Ectodermal cell (in vitro differentiated cells): ENCODE measurements around the gene PPFIBP1.

Experiments used
- H3K27ac ChIP-seq: 2 replicates; pipeline ENCODE4 v1.7.0; 2013; ENCODE audit warnings: mild to moderate bottlenecking, low read depth, low read length; ENCODE audit not compliant: insufficient read depth, poor library complexity, severe bottlenecking
- H3K27me3 ChIP-seq: 2 replicates; pipeline ENCODE4 v1.7.0; 2013; ENCODE audit warnings: mild to moderate bottlenecking, low read length; ENCODE audit not compliant: insufficient read depth, control insufficient read depth, poor library complexity, severe bottlenecking
- H3K36me3 ChIP-seq: one replicate; pipeline ENCODE4 v1.7.0; 2013; ENCODE audit warnings: low read length; ENCODE audit not compliant: control insufficient read depth, insufficient read depth
- H3K4me1 ChIP-seq: one replicate; pipeline ENCODE4 v1.7.0; 2013; ENCODE audit warnings: low read length; ENCODE audit not compliant: control insufficient read depth, insufficient read depth
- H3K4me3 ChIP-seq: 2 replicates; pipeline ENCODE4 v1.7.0; 2013; ENCODE audit warnings: low read depth, low read length, control low read depth; ENCODE audit not compliant: insufficient read depth
- H3K9me3 ChIP-seq: 2 replicates; pipeline ENCODE4 v1.7.0; 2013; ENCODE audit warnings: mild to moderate bottlenecking, low read length, moderate library complexity; ENCODE audit not compliant: control insufficient read depth
- WGBS, 2 experiments: methylation state at CpG; one replicate each; pipeline ENCODE4 v1.1.7; 2013; ENCODE audit warnings: missing lambda C conversion rate in 2 of 2; 5-methylcytosine and 5-hydroxymethylcytosine counted together

PPFIBP1 gene

GRCh38 chr12:27560126-27560525 lies 36.1 kb downstream of the PPFIBP1 start:
- 90 to 96% methylated on average over 2 of the region's 2 CpGs for WGBS, 2 experiments
- H3K27ac ChIP-seq = no peak overlapping the region

GRCh38 chr12:27561535-27562350 lies 37.7 kb downstream of the PPFIBP1 start:
- 87 to 92% methylated on average over 5 of the region's 6 CpGs for WGBS, 2 experiments
- no peaks in the 10 kb centered on the region for H3K27me3 ChIP-seq
- no peaks in the 10 kb centered on the region for H3K36me3 ChIP-seq
- H3K4me3 ChIP-seq = no peak overlapping the region
- no peak overlapping the region for H3K27ac ChIP-seq
- H3K4me1 ChIP-seq = peaks cover 6% of the 10 kb centered on the region
- H3K9me3 ChIP-seq = no peaks in the 10 kb centered on the region

More at GRCh38 chr12:27560126-27560525, 36.1 kb downstream of the PPFIBP1 start:
- Histone ChIP-seq H3K4me3 (no peak overlapping the region), H3K36me3 (no peaks in the 10 kb centered on the region), H3K9me3 (no peaks in the 10 kb centered on the region), H3K27me3 (no peaks in the 10 kb centered on the region), H3K4me1 (peaks cover 6% of the 10 kb centered on the region)

- no peaks in the 10 kb centered on the region for H3K27me3 ChIP-seq
- 67 to 68% methylated on average over 9 of the region's 9 CpGs for WGBS, 2 experiments
- H3K27ac ChIP-seq = peak overlapping the region; percentile 50
These were observed 40.7 kb downstream of the PPFIBP1 start for GRCh38 chr12:27564612-27565213.

GRCh38 chr12:27566159-27566558 lies 42.2 kb downstream of the PPFIBP1 start:
- WGBS, 2 experiments = 91 to 94% methylated on average over 2 of the region's 2 CpGs

More at GRCh38 chr12:27564612-27565213, 40.7 kb downstream of the PPFIBP1 start:
- Histone ChIP-seq H3K9me3 (no peaks in the 10 kb centered on the region), H3K36me3 (no peaks in the 10 kb centered on the region), H3K4me3 (no peak overlapping the region), H3K4me1 (peaks cover 6% of the 10 kb centered on the region)

GRCh38 chr12:27566626-27567025 lies 42.6 kb downstream of the PPFIBP1 start:
- H3K4me3 ChIP-seq = no peak overlapping the region
- H3K9me3 ChIP-seq = no peaks in the 10 kb centered on the region
- H3K27ac ChIP-seq = no peak overlapping the region
- 81 to 95% methylated on average over 2 of the region's 2 CpGs for WGBS, 2 experiments
- H3K36me3 ChIP-seq = no peaks in the 10 kb centered on the region
- no peaks in the 10 kb centered on the region for H3K27me3 ChIP-seq
- peaks cover 6% of the 10 kb centered on the region for H3K4me1 ChIP-seq

More at GRCh38 chr12:27566159-27566558, 42.2 kb downstream of the PPFIBP1 start:
- Histone ChIP-seq H3K4me3 (no peak overlapping the region), H3K4me1 (peaks cover 6% of the 10 kb centered on the region), H3K9me3 (no peaks in the 10 kb centered on the region), H3K36me3 (no peaks in the 10 kb centered on the region), H3K27me3 (no peaks in the 10 kb centered on the region), H3K27ac (no peak overlapping the region)

GRCh38 chr12:27571463-27571862 lies 47.5 kb downstream of the PPFIBP1 start:
- Histone ChIP-seq H3K27me3 (no peaks in the 10 kb centered on the region), H3K4me3 (no peak overlapping the region), H3K36me3 (no peaks in the 10 kb centered on the region), H3K27ac (no peak overlapping the region), H3K4me1 (no peaks in the 10 kb centered on the region), H3K9me3 (no peaks in the 10 kb centered on the region)
- WGBS, 2 experiments = 100% methylated on average over 1 of the region's 1 CpG; no CpG with 5 or more reads in 1 of the 2 experiments

GRCh38 chr12:27572486-27573255 lies 48.7 kb downstream of the PPFIBP1 start:
- no peaks in the 10 kb centered on the region for H3K9me3 ChIP-seq
- no peaks in the 10 kb centered on the region for H3K36me3 ChIP-seq
- no peak overlapping the region for H3K27ac ChIP-seq
- H3K4me1 ChIP-seq = no peaks in the 10 kb centered on the region
- 97 to 100% methylated on average over 1 to 2 of the region's 2 CpGs for WGBS, 2 experiments
- no peaks in the 10 kb centered on the region for H3K27me3 ChIP-seq
- no peak overlapping the region for H3K4me3 ChIP-seq

GRCh38 chr12:27573972-27574371 lies 50.0 kb downstream of the PPFIBP1 start:
- Histone ChIP-seq H3K36me3 (no peaks in the 10 kb centered on the region), H3K9me3 (no peaks in the 10 kb centered on the region), H3K4me3 (no peak overlapping the region), H3K27me3 (no peaks in the 10 kb centered on the region), H3K27ac (no peak overlapping the region), H3K4me1 (no peaks in the 10 kb centered on the region)
- WGBS, 2 experiments = 83 to 90% methylated on average over 2 to 3 of the region's 3 CpGs

GRCh38 chr12:27575090-27575761 lies 51.2 kb downstream of the PPFIBP1 start:
- H3K9me3 ChIP-seq = no peaks in the 10 kb centered on the region
- no peak overlapping the region for H3K27ac ChIP-seq
- H3K27me3 ChIP-seq = no peaks in the 10 kb centered on the region
- H3K4me3 ChIP-seq = no peak overlapping the region
- no peaks in the 10 kb centered on the region for H3K4me1 ChIP-seq
- no peaks in the 10 kb centered on the region for H3K36me3 ChIP-seq
